ENCODE data around the gene ZSWIM9.

ZSWIM9 gene

DNA sequence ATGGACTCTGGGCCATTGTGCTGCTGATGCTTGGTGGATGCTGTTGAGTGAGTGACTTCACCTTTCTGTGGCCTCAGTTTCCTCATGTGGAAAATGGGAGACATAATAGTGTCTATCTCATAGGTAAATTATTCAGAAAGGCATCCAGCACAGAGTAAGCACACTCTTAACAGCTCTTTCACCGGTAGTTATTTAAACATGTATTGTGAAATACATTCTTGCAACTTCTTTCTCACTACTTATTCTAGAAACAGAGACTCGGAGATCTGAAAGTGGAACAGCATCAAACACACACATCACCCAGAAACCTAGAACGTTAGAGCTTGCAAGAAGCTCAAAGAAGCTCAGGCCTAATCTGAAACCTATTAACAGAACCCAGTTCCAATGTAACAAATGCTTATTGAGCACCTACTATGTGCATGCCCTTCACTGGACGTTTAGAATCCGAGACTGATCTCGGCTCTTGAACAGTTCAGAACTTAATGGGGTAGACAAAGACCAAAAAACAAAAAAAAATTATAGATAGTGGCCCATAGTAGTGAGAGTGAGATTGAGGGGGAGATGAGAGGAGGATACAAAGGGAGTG, 4.1 kb downstream of the ZSWIM9 start:
- no peak for DNase-seq (ENCODE audit: low read depth in 2 of 2)

DNA sequence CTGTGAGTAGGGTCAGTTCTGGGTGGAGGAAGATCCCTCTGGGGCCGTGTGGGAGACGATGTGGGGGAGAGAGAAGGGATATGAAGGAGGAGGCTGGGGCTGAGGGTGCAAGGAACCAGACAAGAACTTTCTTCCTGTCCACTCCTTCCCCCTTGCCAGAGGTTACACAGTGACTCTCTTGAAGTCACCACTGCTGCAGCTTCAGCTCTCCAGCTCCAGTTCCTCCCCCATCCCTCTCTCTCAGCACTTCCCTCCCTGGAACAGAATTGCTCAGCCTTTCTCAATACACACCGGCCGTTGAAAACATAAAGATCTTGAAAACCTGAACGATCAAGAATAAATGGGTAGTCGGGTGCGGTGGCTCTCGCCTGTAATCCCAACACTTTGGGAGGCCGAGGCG, 5.1 kb downstream of the ZSWIM9 start:
- no peak for DNase-seq (ENCODE audit: low read depth in 2 of 2)

DNA sequence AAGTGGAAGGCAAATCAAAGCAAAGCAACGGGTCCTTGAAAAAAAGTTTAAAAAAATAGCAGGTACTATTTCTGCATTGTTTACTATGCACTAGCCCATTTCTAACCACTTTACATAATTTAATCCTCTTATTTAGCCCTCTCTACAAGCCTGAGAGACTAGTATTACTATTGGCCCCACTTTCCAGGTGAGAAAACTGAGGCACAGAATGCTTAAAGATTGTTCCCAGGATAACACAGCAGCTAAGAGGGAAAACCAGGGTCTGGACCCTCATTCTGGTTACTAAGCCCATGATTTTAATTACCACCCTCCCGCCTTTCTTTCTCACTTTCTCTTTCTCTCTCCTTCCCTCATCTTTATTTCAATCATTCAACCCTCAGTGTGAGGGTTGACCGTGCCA, 5.7 kb downstream of the ZSWIM9 start:
- no peak for DNase-seq (ENCODE audit: low read depth in 2 of 2)

DNA sequence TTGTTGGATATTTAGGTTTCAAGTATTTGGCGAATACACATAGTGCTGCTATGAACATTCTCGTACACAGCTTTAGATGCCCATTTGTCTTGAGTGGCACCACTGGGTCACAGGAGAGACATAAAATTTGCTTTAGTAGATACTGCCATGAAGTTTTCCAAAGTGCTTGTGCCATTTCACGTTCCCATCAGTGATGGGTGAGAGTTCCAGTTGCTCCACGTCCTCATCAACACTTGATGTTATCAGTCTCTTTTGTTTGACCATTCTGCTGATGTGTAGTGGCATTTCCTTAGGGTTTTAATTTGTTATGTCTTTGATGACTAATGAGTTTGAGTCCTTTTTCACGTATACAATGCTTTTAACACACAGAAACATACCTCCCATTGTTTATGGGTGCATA, 11.0 kb downstream of the ZSWIM9 start:
- no peak for DNase-seq (ENCODE audit: low read depth in 2 of 2)

DNA sequence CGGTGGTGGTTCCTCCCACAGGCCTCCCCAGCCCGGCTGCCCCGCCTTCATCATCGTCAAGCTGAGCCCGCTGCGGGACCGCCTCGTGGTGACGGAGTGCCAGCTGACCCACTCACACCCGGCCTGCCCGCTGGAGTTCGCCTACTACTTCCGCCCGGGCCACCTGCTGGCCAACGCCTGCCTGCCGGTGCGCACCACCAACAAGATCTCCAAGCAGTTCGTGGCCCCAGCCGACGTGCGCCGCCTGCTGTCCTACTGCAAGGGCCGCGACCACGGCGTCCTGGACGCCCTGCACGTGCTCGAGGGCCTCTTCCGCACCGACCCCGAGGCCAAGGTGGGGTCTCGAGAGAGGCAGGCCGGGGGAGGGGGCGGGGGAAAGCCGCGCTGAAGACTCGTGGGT, 12.0 kb downstream of the ZSWIM9 start:
- no peak for DNase-seq (ENCODE audit: low read depth in 2 of 2)

DNA sequence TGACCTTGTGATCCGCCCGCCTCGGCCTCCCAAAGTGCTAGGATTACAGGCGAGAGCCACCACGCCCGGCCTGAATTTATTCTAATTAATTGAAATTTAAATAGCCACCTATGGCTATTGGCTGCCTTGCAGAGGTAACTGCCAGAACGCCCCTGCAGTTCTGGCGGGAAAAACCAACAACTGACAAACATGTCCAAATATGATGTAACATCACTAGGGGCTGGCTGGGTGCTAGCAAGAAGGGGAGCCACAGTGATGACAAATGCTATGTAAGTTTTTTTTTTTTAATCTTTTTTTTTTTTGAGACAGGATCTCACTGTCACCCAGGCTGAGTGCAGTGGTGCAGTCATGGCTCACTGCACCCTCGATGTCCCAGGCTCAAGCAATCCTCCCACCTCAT, 12.9 kb downstream of the ZSWIM9 start:
- no peak for DNase-seq (ENCODE audit: low read depth in 2 of 2)

DNA sequence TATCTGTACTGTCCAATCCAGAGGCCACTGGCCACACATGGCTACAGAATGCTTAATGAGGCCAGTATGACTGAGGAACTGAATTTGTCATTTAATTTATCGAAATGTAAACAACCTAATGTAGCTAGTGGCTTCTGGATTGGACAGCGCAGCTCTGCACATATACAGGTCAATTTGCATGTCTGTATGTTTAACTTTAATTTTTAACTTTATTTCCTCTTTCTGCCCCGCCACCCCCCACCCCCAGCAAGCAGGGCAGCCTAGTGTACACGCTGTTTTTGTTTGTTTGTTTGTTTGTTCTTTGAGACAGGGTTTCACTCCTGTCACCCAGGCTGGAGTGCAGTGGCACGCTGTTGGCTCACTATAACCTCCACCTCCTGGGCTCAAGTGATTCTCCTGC, 15.5 kb downstream of the ZSWIM9 start:
- DNase-seq (ENCODE audit: low read depth in 2 of 2) = no peak

DNA sequence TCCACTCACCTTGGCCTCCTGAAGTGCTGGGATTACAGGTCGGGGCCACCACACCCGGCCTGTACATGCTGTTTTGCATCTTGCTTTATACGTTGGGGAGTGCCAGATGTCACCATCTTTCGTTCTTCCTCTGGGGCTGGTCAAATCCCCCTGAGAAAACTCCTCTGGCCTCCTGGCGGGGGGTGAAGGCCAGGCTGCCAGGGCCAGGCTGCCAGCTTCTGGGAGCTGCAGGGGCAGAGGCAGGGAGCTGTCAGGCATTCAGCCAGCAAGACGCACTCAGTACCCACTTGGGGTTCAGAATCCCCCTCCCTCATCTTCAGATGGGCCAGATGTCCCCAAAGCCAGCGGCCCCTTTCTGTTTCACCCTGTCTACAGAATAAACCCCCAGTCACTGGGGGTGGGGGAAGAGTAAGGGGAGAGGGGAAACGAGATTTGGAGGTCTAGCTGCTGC, 16.1 kb downstream of the ZSWIM9 start:
- no peak for DNase-seq (ENCODE audit: low read depth in 2 of 2)

DNA sequence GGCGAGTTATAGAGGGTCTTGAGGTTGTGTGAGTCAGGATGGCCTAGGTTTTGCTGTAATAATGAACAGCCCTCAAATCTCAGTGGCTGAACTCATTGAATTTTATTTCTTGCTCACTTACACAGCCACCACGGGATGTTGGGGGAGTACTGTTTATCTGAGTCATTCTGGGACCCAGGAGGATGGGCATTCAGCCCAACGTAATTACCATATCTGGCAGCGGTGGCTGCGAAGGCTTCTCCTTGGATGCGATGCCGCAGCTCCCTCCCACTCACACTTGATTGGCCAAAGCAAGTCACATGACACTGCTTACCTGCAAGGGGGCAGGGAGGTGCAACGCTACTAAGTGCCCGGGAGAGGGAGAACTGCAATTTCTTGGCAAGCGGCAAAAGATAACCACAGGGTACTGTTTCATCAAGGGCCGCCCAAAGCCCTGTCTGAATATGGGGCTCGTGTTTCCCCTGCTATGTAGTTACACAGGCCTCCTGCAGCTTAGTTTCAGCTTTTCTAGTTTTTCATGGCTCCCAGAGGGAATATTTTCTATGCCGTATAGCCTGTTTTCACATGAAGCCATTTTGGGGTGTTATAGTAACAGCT, 19.9 kb downstream of the ZSWIM9 start:
- DNase-seq (ENCODE audit: low read depth in 2 of 2) = peak; percentile 23 to 28

DNA sequence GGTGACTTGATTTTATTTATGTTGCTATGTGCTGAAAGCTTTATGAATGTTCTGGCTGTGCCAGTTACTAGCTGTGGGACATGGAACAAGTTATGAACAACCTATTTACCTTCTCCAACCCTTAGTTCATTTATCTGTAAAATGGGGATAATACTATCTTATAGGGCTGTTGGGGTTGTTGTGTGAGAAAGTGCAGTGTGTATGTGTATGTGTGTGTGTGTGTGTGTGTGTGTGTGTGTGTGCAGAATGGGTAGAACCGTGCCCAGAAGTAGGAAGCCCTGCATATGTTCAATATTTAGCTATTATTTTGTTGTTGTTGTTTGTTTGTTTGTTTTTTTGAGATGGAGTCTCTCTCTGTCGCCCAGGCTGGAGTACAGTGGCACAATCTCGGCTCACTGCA, 20.4 kb downstream of the ZSWIM9 start:
- no peak for DNase-seq (ENCODE audit: low read depth in 2 of 2)

DNA sequence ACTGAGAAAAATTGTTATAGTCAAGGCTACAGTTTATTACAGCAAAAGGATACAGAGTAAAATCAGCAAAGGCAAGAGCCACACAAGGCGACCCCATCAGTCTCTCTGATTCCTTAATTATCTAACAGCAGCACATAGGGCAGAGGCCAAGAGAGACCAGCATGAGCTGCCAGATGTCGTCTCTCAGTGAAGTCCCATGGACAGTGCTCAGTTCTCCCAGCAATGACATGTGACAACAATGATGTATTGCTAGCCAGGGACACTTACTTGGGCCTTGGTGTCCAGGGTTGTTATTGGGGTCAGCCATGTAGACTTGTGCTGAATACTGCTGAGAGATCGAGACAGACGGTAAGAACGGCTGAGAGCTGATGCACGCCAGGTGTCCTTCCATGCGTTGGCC, 22.3 kb downstream of the ZSWIM9 start:
- no peak for DNase-seq (ENCODE audit: low read depth in 2 of 2)

DNA sequence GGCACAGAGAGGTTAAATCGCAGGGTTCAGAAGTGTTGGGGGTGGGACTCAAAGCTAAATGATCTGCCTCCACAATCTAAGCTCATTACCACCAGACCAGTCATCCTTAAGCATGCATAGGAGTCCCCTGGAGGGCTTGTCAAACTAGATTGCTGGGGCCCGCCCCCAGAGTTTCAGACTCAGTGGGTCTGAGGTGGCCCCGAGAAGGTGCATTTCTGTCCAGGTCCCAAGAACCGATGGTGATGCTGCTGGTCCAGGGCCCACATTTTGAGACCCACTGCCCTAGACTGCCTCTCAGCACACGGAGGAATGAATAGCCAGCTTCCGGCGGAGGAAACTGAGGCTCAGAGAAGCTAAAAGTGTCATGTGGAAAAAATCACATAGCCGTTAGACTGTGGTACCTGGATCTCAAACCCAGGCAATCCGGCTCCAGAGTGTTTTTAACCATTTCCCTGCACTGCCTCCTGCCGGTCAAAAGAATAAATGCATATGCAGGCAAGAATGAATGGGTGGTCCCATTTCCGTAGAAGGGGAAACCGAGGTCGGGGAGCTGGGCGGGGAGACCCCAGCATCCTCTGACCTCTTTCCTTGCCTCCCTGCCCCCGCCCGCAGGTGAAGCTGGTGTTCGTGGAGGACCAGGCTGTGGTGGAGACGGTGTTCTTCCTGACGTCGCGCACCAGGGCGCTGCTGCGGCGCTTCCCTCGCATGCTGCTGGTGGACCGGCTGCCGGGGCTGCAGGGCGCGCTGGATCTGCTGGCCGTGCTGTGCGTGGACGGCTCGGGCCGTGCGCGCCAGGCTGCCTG, 23.8 kb downstream of the ZSWIM9 start:
- no peak for DNase-seq (ENCODE audit: low read depth in 2 of 2)

DNA sequence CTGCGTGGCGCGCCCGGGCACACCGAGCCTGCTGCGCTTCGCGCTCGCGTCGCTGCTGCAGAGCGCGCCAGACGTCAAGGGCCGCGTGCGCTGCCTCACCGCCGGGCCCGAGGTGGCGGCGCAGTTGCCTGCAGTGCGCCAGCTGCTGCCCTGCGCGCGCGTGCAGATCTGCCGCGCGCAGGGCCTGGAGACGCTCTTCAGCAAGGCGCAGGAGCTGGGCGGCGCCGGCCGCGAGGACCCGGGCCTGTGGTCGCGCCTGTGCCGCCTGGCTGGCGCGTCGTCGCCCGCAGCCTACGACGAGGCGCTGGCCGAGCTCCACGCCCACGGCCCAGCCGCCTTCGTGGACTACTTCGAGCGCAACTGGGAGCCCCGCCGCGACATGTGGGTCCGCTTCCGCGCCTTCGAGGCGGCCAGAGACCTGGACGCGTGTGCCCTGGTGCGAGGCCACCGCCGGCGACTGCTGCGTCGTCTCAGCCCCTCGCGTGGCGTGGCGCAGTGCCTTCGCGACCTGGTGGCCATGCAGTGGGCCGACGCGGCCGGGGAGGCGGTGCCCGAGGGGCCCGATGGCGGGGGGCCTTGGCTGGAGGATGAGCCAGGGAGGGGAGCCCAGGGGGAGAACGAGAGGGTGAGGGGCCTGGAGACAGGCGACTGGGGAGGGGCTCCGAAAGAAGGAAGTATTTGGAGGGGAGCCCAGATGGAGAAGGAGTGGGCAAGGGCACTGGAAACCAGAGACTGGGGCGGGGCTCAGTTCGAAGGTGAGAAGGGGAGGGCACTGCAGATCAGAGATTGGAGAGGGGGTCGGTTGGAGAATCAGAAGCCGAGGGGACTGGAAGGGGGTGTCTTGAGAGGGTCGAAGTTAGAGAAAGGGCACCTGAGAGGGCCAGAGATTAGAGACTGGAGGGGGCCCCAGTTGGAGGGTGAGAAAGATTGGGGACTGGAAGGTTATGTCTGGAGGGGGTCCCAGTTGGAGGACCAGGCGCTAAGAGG, 24.7 kb downstream of the ZSWIM9 start:
- DNase-seq (ENCODE audit: low read depth in 2 of 2) = no peak

DNA sequence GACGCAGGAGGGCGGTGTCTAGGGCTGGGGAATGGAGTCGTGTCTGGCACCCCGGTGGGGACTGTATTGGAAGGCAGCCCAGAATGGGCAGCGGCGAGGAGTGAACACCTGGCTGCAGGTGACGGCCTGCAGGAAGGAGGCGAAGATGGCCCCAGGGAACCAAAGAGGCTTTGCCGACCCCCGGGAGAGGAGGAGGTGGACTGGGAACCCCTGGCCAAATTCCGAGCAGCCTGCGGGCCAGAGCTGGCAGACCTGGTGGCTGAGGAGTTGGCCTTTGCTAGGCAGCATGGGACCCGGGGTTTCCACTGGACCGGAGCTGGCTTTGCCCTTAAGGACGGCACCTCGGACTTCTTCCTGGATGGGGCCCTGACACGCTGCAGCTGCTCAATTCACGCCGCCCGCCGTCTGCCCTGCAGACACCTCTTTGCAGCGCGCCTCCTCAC, 25.9 kb downstream of the ZSWIM9 start:
- no peak for DNase-seq (ENCODE audit: low read depth in 2 of 2)

DNA sequence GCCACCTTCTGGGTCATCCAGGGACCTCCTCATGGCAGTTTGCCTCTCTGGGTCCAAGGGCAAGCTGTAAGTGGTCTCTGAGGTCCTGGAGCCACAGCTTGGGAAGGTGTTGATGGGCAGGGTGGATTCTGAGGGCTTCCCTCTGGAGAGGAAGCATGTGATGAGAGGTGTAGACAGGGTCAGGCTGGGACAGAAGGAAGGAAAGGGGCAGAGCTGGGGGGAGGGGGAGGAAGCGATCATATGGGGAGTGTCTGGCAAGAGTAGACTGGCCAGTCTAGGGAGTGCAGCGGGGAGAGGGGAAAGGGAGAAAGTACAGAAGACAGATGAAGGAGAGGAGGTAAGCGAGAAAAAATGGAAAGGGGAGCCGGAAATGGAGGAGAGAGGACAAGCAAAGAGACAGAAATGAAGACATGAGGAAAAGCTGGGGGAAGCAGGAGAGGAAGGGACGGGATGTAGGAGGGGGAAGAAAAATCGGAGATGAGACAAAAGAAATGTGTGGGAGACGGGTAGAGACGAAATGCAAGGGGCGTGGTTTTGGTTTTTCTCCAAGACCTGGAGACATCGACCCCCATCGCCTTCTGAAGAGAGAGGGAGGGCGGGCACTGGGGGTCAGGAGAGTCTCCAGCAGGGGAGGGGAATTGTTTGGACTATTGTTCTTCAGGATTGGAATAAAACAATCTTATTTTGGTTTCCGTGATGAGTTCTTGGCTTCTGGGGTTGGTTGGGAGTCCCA, 26.6 kb downstream of the ZSWIM9 start:
- DNase-seq (ENCODE audit: low read depth in 2 of 2) = no peak

DNA sequence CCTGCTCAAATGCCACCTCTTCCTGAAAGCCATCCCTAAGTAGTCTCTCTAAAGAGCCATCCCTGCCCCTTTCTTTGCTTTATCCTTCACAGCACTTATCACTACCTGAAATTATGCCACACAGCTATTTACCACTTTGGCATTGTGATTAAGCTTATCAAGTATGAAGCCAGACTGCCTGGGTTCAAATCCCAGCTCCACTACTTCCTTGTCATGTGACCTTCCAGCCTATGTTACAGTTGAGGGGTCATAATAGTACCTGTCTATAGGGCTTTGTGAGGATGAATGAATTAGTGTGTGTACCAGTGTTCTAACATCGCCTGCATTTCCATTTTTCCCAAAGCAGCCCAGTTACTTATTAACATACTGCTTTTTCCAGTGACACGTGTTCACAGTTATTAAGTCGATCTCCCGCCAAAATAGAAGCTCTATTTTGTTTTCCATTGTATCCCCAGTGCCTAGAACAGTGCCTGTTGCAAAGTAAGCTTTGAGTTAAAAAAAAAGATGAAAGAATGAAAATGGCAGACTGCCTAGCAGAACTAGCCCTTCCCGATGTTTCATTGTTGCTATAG, 32.8 kb downstream of the ZSWIM9 start:
- no peak for DNase-seq (ENCODE audit: low read depth in 2 of 2)

DNA sequence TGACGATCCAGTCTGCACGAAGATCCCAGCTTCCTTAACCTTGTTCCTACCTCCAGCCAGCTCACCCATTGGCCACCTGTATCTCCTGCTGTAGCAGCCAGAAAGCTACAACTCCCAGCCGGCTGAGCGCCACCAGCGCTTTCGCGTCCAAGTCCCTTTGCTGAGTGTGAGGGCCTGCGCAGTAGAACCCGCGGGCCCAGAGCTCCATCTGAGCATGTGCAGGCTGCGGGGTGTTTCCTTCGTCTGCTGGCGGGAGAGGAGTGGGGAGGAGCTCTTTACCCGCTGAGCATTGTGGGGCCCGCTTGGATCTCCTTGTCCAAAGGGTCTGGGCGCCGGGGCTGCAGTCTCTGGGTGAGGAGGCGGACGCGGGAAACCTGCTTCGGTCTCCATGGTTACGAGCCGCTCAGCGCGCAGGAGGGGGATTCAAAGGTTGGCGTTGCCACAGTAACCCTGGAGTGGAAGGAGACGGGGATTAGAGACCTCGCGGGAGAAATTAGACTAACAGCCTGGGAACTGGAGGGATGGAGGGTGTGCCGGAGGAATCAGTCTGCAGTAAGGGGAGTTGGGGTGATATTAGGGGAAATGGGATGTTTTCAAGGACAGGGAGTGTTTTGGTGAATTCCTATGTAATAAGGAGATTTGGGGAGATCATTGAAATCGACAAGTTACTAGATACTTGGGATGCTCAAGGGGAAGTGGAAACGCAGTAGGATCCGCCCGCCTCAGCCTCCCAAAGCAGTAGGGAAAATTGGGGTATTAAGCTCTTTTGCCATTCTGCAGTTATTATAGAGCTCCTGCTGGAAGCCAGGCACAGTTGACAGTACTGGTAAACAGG, 33.5 kb downstream of the ZSWIM9 start:
- peak; percentile 72 to 81 for DNase-seq (ENCODE audit: low read depth in 2 of 2)

DNA sequence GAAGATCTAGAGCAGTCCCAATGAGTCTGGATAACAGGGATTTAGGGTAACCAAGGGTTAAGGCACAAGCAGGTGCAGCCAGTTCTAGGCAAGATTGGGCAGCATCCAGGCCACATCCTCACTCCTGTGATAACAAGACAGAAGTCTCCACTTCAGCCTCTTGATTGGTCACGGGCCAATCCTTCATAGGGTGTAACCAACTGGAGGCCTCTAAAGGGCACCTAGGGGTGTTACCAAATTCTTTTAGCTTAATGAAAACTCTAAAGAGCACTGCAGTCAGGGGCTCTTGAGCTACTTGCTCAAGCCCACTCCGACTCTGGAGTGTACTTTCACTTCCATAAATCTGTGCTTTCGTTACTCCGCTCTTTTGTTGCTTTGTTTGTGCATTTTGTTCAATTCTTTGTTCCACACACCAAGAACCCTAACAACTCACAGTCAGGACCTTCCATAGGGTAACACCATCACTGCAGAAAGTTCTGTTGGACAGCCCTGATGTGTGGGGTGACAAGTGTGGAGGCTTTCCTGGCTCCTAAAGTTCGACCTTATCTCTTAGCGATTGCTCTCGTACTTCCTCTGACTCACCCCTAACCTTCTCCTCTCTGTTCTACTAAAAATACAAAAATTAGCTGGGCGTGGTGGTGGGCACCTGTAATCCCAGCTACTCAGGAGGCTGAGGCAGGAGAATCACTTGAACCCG, 36.1 kb downstream of the ZSWIM9 start:
- DNase-seq (ENCODE audit: low read depth in 2 of 2) = no peak

DNA sequence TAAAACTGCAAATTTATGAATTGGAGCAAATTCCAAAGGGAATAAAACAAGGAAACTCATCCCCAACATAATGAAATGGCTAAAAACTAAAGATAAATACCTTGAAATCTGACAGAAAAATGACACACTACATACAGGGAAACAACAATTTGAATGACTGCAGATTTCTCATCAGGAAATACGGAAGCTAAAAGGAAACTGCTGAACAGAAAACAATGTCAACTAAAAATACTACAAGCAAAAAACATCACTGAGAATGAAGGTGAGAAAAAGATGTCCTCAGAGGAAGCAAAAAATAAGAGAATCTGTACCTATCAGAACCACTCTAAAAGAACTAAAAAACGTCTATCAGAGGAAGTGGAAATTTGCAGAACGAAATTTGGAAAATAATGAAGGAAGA, 39.5 kb downstream of the ZSWIM9 start:
- no peak for DNase-seq (ENCODE audit: low read depth in 2 of 2)

Data from stimulated activated CD8-positive, alpha-beta memory T cell treated with anti-CD3 and anti-CD28 coated beads, Interleukin-2, amount 100 ng/mL, for 1 hour (primary cell).